H1 (cell line): ENCODE data around the gene NPIPB8. TPM values are rescaled to one million over a fixed set of nuclear protein-coding genes. Genes with fewer than 3 reads are reported as not detected.

ENCODE experiments used
- CTCF ChIA-PET: fragments of 300-600 bp; sonication (Branson Sonifier 250); formaldehyde crosslinking; loops from one replicate; lab custom pipeline; 2021; ENCODE audit not compliant: partially characterized antibody; lab: Charles Lee
- POLR2A ChIA-PET: fragments of 300-600 bp; sonication (Branson Sonifier 250); formaldehyde crosslinking; loops from one replicate; lab custom pipeline; 2021; ENCODE audit warnings: inconsistent platforms; ENCODE audit not compliant: partially characterized antibody; lab: Charles Lee
- DNase-seq, 2 experiments: peaks; one replicate each; pipeline versions ENCODE4 v3.0.0 to v3.0.0-alpha.2; 2010 to 2022; ENCODE audit warnings: low spot score in 2 of 2, low read depth in 1 of 2, mixed read lengths in 1 of 2
- FAIRE-seq: peaks from 2 replicates; lab custom pipeline; 2011; peaks lifted over from hg19 to GRCh38; lab: Jason Lieb, UNC
- H2AFZ ChIP-seq: 2 replicates; pipeline ENCODE4 v1.8.1; 2012; ENCODE audit warnings: low read length, inconsistent platforms
- H2AK5ac ChIP-seq: 2 replicates; pipeline ENCODE4 v1.6.1; 2013; ENCODE audit warnings: low read depth, low read length
- H2BK120ac ChIP-seq: replicated peaks from 2 replicates; pipeline ENCODE3; 2013; ENCODE audit warnings: low read depth, low read length, inconsistent platforms
- H2BK12ac ChIP-seq: 2 replicates; pipeline ENCODE4 v1.6.1; 2013; ENCODE audit warnings: low read depth, low read length
- H2BK15ac ChIP-seq: 2 replicates; pipeline ENCODE4 v1.6.1; 2013; ENCODE audit warnings: low read length
- H2BK20ac ChIP-seq: 2 replicates; pipeline ENCODE4 v1.6.1; 2013; ENCODE audit warnings: low read length
- H2BK5ac ChIP-seq: 2 replicates; pipeline ENCODE4 v1.6.1; 2013; ENCODE audit warnings: low read depth, low read length
- H3K14ac ChIP-seq: 2 replicates; pipeline ENCODE4 v1.6.1; 2013; ENCODE audit warnings: inconsistent platforms; ENCODE audit not compliant: insufficient read length
- H3K18ac ChIP-seq: 2 replicates; pipeline ENCODE4 v1.6.1; 2013; ENCODE audit warnings: low read length; ENCODE audit errors: extremely low read depth
- H3K23ac ChIP-seq: 2 replicates; pipeline ENCODE4 v1.6.1; 2013; ENCODE audit warnings: inconsistent platforms; ENCODE audit not compliant: insufficient read length
- H3K23me2 ChIP-seq: 2 replicates; pipeline ENCODE4 v1.6.1; 2013; ENCODE audit warnings: low read depth, low read length
- H3K27ac ChIP-seq: 2 replicates; pipeline ENCODE4 v1.6.1; 2011; ENCODE audit warnings: low read depth, low read length, inconsistent platforms
- H3K27me3 ChIP-seq, 4 experiments: replicated peaks in 1 of 4; 1 replicate in 1 of 4; 2 replicates in 3 of 4; pipeline versions ENCODE4 v1.6.1 to v1.8.1; 2011 to 2013; ENCODE audit warnings: low read length in 3 of 4, mild to moderate bottlenecking in 3 of 4, inconsistent platforms in 2 of 4, mixed read lengths in 2 of 4, moderate library complexity in 1 of 4; ENCODE audit not compliant: control insufficient read depth in 3 of 4, insufficient read depth in 3 of 4; ENCODE audit errors: extremely low read depth in 1 of 4
- H3K36me3 ChIP-seq, 4 experiments: 2 replicates each; pipeline versions ENCODE4 v1.6.1 to v1.8.1; 2011 to 2013; ENCODE audit warnings: mild to moderate bottlenecking in 4 of 4, low read length in 3 of 4, moderate library complexity in 2 of 4, control low read depth in 1 of 4, inconsistent platforms in 1 of 4; ENCODE audit not compliant: insufficient read depth in 4 of 4, control insufficient read depth in 2 of 4
- H3K4ac ChIP-seq: replicated peaks from 2 replicates; pipeline ENCODE3; 2013; ENCODE audit warnings: low read length, low read depth, mixed read lengths, inconsistent platforms; ENCODE audit not compliant: insufficient read length
- H3K4me1 ChIP-seq, 4 experiments: replicated peaks in 1 of 4; 1 replicate in 1 of 4; 2 replicates in 3 of 4; pipeline versions ENCODE4 v1.6.1 to v1.8.1; 2011 to 2013; ENCODE audit warnings: low read length in 3 of 4, inconsistent platforms in 2 of 4, mixed read lengths in 1 of 4; ENCODE audit not compliant: insufficient read depth in 4 of 4, control insufficient read depth in 3 of 4
- H3K4me2 ChIP-seq, 2 experiments: 2 replicates each; pipeline versions ENCODE4 v1.6.1 to v1.8.1; 2011 to 2013; ENCODE audit warnings: low read depth in 2 of 2, low read length in 2 of 2, control low read depth in 1 of 2, inconsistent platforms in 1 of 2, mild to moderate bottlenecking in 1 of 2; ENCODE audit not compliant: insufficient read depth in 1 of 2
- H3K4me3 ChIP-seq, 4 experiments: fragments of 200-600, 300-600 bp in 1 of 4; sonication (generic), shearing (Covaris generic), sonication (Bioruptor Twin) in 1 of 4; 2 replicates each; pipeline versions ENCODE4 v1.5.1 to v1.8.1; 2011 to 2016; ENCODE audit warnings: low read length in 4 of 4, low read depth in 3 of 4, control low read depth in 2 of 4, inconsistent platforms in 2 of 4, mild to moderate bottlenecking in 2 of 4, mixed read lengths in 1 of 4, moderate library complexity in 1 of 4; ENCODE audit not compliant: insufficient read depth in 2 of 4; ENCODE audit errors: extremely low read depth in 1 of 4
- H3K56ac ChIP-seq: replicated peaks from 2 replicates; pipeline ENCODE3; 2013; ENCODE audit warnings: low read depth, mild to moderate bottlenecking, mixed read lengths, low read length, inconsistent platforms; ENCODE audit not compliant: insufficient read length
- H3K79me1 ChIP-seq: 2 replicates; pipeline ENCODE4 v1.6.1; 2013; ENCODE audit warnings: low read depth, low read length, control low read depth
- H3K79me2 ChIP-seq, 2 experiments: 2 replicates each; pipeline versions ENCODE4 v1.6.1 to v1.8.1; 2012 to 2013; ENCODE audit warnings: low read length in 2 of 2, mild to moderate bottlenecking in 2 of 2, inconsistent platforms in 1 of 2; ENCODE audit not compliant: insufficient read depth in 2 of 2, control insufficient read depth in 1 of 2
- H3K9ac ChIP-seq, 4 experiments: replicated peaks in 1 of 4; 1 replicate in 1 of 4; 2 replicates in 3 of 4; pipeline versions ENCODE4 v1.6.1 to v1.8.1; 2011 to 2013; ENCODE audit warnings: low read depth in 3 of 4, low read length in 3 of 4, control low read depth in 2 of 4, mild to moderate bottlenecking in 2 of 4, moderate library complexity in 2 of 4, inconsistent platforms in 1 of 4; ENCODE audit errors: extremely low read depth in 1 of 4
- H3K9me3 ChIP-seq, 2 experiments: 2 replicates each; pipeline versions ENCODE4 v1.6.1 to v1.8.1; 2012 to 2013; ENCODE audit warnings: mild to moderate bottlenecking in 2 of 2, moderate library complexity in 2 of 2, control low read depth in 1 of 2, inconsistent platforms in 1 of 2, low read depth in 1 of 2, low read length in 1 of 2, mixed read lengths in 1 of 2; ENCODE audit not compliant: insufficient read depth in 2 of 2
- H4K20me1 ChIP-seq, 2 experiments: replicated peaks in 1 of 2; 2 replicates each; pipeline versions ENCODE3 to v1.8.1; 2011 to 2013; ENCODE audit warnings: inconsistent platforms in 2 of 2, low read length in 2 of 2, mild to moderate bottlenecking in 1 of 2; ENCODE audit not compliant: insufficient read depth in 2 of 2, control insufficient read depth in 1 of 2
- H4K5ac ChIP-seq: 2 replicates; pipeline ENCODE4 v1.6.1; 2013; ENCODE audit warnings: low read length, low read depth, mixed read lengths, inconsistent platforms; ENCODE audit not compliant: insufficient read length
- H4K8ac ChIP-seq: 2 replicates; pipeline ENCODE4 v1.8.0; 2013; ENCODE audit warnings: mild to moderate bottlenecking, moderate library complexity, low read length, inconsistent platforms; ENCODE audit not compliant: insufficient read depth; ENCODE audit errors: extremely low read depth
- H4K91ac ChIP-seq: replicated peaks from 2 replicates; pipeline ENCODE3; 2013; ENCODE audit warnings: low read length, mixed read lengths, inconsistent platforms; ENCODE audit not compliant: insufficient read length
- BRCA1 ChIP-seq: IDR thresholded peaks from 2 replicates; pipeline ENCODE4 v1.6.1; 2012; ENCODE audit warnings: low read depth, low read length, improper control_type of control experiment
- CHD2 ChIP-seq: IDR thresholded peaks from 2 replicates; pipeline ENCODE4 v1.6.1; 2012; ENCODE audit warnings: low read length, improper control_type of control experiment
- EP300 ChIP-seq, 2 experiments: IDR thresholded peaks; 1 replicate in 1 of 2; 2 replicates in 1 of 2; pipeline ENCODE4 v1.6.1; 2011 to 2012; ENCODE audit warnings: low read depth in 2 of 2, low read length in 2 of 2, mild to moderate bottlenecking in 2 of 2, borderline replicate concordance in 1 of 2, inconsistent platforms in 1 of 2, moderate library complexity in 1 of 2
- NRF1 ChIP-seq: IDR thresholded peaks from 2 replicates; pipeline ENCODE4 v1.6.1; 2011; ENCODE audit warnings: mild to moderate bottlenecking, low read depth, low read length, improper control_type of control experiment
- RBBP5 ChIP-seq: IDR thresholded peaks from 2 replicates; pipeline ENCODE4 v1.7.1; 2012; ENCODE audit warnings: low read depth, mild to moderate bottlenecking, inconsistent platforms, low read length, moderate library complexity, borderline replicate concordance
- SIN3A ChIP-seq, 2 experiments: IDR thresholded peaks in 1 of 2; conservative IDR thresholded peaks in 1 of 2; 2 replicates each; pipeline ENCODE4 v1.6.1; 2011 to 2012; ENCODE audit warnings: low read length in 2 of 2, improper control_type of control experiment in 1 of 2, low read depth in 1 of 2, mild to moderate bottlenecking in 1 of 2
- SP1 ChIP-seq: IDR thresholded peaks from 2 replicates; pipeline ENCODE4 v1.6.1; 2011; ENCODE audit warnings: low read depth, low read length
- WGBS, 2 experiments: shearing (Covaris generic) in 1 of 2; methylation state at CpG; one replicate each; pipeline versions ENCODE4 v1.1.6 to v1.1.7; 2013 to 2015; ENCODE audit warnings: low lambda C conversion rate in 2 of 2, mixed read lengths in 2 of 2, inconsistent platforms in 1 of 2, low coverage in 1 of 2, missing lambda C conversion rate in 1 of 2; ENCODE audit not compliant: insufficient replicate concordance in 2 of 2, insufficient coverage in 1 of 2, insufficient read length in 1 of 2; ENCODE audit errors: extremely low coverage in 1 of 2, missing lambda C conversion rate in 1 of 2; 5-methylcytosine and 5-hydroxymethylcytosine counted together
- polyA plus RNA-seq, 7 experiments: library from polyadenylated mRNA; depleted of rRNA in 3 of 7; stranded (reverse) in 5 of 7; unstranded in 2 of 7; fragments of >200 nt in 5 of 7; fragments of 200-250 nt in 2 of 7; gene quantifications; 1 replicate in 5 of 7; 2 replicates in 1 of 7; 4 replicates in 1 of 7; pipeline versions ENCODE4 v1.2.1 to v1.2.3, GENCODE V29; 2011 to 2013; ENCODE audit warnings: missing spikeins in 2 of 7, mixed read lengths in 2 of 7
- total RNA-seq: library from RNA; stranded (reverse); fragmentation: NEBNext Ultra II Directional; extraction: Animal tissue kit (Norgen Biotek cat#: 25700); gene quantifications from 2 replicates; pipeline ENCODE4 v1.2.1, GENCODE V29; 2021

Gene NPIPB8
- total and polyA plus RNA-seq, 2 of the 8 experiments (the other 6 are each of a cell fraction or from before 2014, with no cell fraction given), result 0.05 TPM; not detected in 1

GRCh38 chr16:28589069-28589468 is 48.8 kb upstream of the NPIPB8 start:
- H3K23me2 ChIP-seq, result no peaks in the 10 kb centered on the region
- FAIRE-seq (no peak), DNase-seq (no peak)
- no peak overlapping the region for H2BK120ac ChIP-seq
- peaks cover 0 to 2% of the 10 kb centered on the region in 2 experiments for H4K20me1 ChIP-seq
- H3K79me1 ChIP-seq, result no peaks in the 10 kb centered on the region
- no peak overlapping the region for H4K5ac ChIP-seq
- WGBS, 2 experiments, result 91% methylated on average over 7 of the region's 8 CpGs; no CpG with 5 or more reads in 1 of the 2 experiments
- H3K9me3 ChIP-seq, result no peaks in the 10 kb centered on the region
- H3K14ac ChIP-seq, result no peak overlapping the region
- H3K23ac ChIP-seq, result no peak overlapping the region
- ChIA-PET CTCF (interaction anchor here (0.6 kb wide), 1 partner anchor 435 kb away, joined by 3 read pairs; no protein-coding TSS in a partner anchor), POLR2A (no interaction called here)
- no peaks in the 10 kb centered on the region for H3K4me1 ChIP-seq
- no peak overlapping the region for H3K4me3 ChIP-seq
- H3K4me2 ChIP-seq, result no peak overlapping the region
- no peak overlapping the region for H2BK15ac ChIP-seq
- H2AK5ac ChIP-seq, result no peak overlapping the region
- no peak overlapping the region for H3K56ac ChIP-seq
- H3K36me3 ChIP-seq, result peaks cover 0 to 7% (median 2%) of the 10 kb centered on the region in 4 experiments; a peak in 5 of 8 replicates
- H3K79me2 ChIP-seq, result no peaks in the 10 kb centered on the region
- H3K27me3 ChIP-seq, result no peaks in the 10 kb centered on the region
- no peak overlapping the region for H3K9ac ChIP-seq
- no peak overlapping the region for H2BK12ac ChIP-seq
- no peak overlapping the region for H2BK5ac ChIP-seq
- H2BK20ac ChIP-seq, result no peak overlapping the region
- H4K8ac ChIP-seq, result no peak overlapping the region
- no peak overlapping the region for H3K27ac ChIP-seq
- H2AFZ ChIP-seq, result no peak overlapping the region
- H3K18ac ChIP-seq, result no peak overlapping the region
- no peak overlapping the region for H4K91ac ChIP-seq
- no peak overlapping the region for H3K4ac ChIP-seq
- TF ChIP-seq SP1, result no peak
- no peak for TF ChIP-seq CHD2
- no peak for TF ChIP-seq BRCA1
- TF ChIP-seq NRF1, result no peak
- TF ChIP-seq SIN3A (conservative IDR thresholded peaks at IDR 0.05 in 1 of 2, IDR thresholded peaks at IDR 0.05 in 1 of 2; ENCODE audit: low read depth in 1 of 2, low read length in 2 of 2), result no peak
- TF ChIP-seq RBBP5, result no peak
- no peak for TF ChIP-seq EP300 (IDR thresholded peaks at IDR 0.05; ENCODE audit: borderline replicate concordance in 1 of 2, low read depth in 2 of 2, low read length in 2 of 2)
